IPS-NIHi7 (cell line): Measurements from ENCODE around the gene PCDH9.
"Not testable (repeated sequence)": the region's sequence is repeated elsewhere in the genome, so short reads cannot be mapped to it uniquely, and the experiment has no call there.

ENCODE experiments used
- DNase-seq: peaks from one replicate; pipeline ENCODE4 v3.0.0; 2012; ENCODE audit warnings: mixed read lengths; ENCODE audit errors: extremely low spot score

The PCDH9 gene

DNA sequence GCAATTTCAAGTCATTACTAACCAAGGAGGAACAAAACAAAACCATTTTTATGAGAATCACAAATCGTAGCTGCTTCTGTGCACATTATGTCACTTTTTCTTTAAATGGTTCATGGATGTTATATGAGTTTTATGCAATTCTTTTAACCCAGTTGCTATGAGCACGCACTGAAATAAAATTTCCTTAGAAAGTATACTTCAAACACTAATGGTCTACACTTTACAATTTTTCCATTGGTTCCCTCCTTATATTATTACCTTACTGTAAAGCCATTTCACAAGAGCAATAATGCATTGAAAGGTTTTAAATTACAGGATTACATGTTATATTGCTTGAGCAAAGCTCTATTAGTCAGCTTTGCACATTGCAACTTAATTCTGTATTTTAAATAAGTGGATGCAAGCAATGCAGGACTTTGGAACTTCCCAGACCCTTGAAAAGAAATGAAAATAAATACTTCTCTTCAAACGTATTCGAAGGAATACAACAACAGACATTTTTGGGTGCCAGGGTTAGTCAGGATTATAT, 318.7 kb downstream of the PCDH9 start:
- DNase-seq, result no peak

DNA sequence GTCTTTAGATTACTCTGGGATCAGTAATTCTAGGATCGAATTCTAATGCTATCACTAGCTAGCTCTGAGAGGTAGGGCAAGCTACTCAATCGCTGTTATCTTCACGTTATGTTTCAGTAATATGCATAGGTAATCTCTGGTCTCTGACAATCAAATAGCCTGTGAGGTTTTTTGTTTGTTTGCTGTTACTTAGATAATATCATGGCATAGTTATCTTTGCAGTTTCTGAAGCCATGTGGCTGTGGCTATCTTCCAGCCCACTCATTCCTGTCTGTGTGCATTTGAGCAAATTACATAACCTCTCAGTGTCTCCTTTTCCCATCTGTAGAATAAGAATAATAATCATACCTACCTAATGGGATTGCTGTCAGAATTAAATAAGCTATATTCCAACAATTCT, 330.2 kb downstream of the PCDH9 start:
- DNase-seq, result no peak

DNA sequence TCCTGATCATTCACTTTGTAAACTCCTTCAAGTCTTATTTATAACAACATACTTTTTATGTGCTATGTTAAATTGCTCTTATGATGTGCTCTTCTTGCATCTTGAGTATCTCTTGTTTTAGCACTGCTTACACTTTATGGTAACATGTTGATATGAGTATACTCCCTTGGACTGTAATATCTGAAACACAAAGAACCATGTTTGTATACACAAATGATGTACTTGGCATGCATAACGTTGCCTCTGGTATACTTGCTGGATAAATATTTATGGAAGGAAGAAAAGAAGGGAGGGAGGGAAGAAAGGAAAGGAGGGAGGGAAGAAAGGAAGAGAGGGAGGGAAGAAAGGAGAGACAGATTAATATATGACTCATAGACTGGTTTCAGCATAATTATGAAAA, 333.2 kb downstream of the PCDH9 start:
- no peak for DNase-seq

DNA sequence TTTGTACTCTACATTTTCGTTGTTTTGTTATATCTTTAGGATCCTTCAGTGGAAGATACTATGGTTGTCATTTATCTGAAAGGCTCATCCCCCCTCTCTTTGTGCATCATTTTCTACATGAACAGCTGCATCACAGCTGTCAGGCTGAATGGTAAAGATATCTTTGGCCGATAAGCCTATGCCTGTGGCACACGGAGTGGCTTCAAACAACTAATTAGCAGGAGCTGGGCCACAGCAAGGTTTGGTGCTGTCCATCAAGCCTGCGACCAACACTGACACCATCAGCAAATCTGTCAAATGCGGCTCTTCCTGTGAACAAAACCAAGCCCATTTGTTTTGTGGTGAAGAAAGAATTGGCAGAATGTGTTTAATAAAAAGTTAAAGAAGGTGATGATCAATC, 334.4 kb downstream of the PCDH9 start:
- no peak for DNase-seq

- DNase-seq, result no peak
These were observed 334.8 kb downstream of the PCDH9 start for GRCh38 chr13:66895320-66895719.

- DNase-seq, result no peak
These were observed 341.4 kb downstream of the PCDH9 start for GRCh38 chr13:66888698-66889097.

- DNase-seq, result no peak
These were observed 343.0 kb downstream of the PCDH9 start for GRCh38 chr13:66887088-66887487.

GRCh38 chr13:66886264-66886663, 343.9 kb downstream of the PCDH9 start:
- DNase-seq, result no peak

DNA sequence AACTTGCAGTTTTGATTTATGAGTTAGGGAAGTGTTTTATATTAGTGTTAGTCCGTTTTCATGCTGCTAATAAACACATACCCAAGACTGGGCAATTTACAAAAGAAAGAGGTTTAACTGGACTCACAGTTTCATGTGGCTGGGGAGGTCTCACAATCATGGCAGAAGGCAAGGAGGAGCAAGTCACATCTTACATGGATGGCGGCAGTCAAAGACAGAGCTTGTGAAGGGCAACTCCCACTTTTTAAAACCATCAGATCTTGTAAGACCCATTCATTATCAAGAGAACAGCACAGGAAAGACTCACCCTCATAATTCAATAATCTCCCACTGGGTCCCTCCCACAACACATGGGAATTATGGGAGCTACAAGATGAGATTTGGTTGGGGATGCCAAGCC, 349.0 kb downstream of the PCDH9 start:
- not testable (repeated sequence) for DNase-seq

- DNase-seq, result no peak
These were observed 350.1 kb downstream of the PCDH9 start for GRCh38 chr13:66879988-66880387.

- DNase-seq, result no peak
These were observed 354.9 kb downstream of the PCDH9 start for GRCh38 chr13:66875264-66875663.

DNA sequence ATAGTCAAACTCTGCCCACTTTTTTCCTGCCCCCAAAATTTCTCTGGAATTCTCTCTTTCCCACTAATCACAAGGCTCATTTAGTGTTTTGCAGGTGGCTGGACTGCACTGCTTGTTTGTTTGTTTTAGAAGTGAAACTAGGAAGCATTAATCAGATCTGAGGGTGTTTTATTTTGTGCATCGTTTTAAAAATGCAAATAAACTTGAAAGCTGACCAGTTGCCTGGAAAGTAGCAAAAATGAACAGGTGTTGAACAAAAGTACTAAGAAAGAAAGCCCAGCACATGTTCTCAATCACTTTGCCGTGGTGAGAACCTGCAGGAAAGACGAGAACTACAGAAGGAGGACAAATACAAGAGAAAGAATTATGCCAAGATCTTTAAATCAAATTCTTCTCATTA, 365.5 kb downstream of the PCDH9 start:
- no peak for DNase-seq

- no peak for DNase-seq
These were observed 369.2 kb downstream of the PCDH9 start for GRCh38 chr13:66860878-66861417.

GRCh38 chr13:66859934-66860877, 369.9 kb downstream of the PCDH9 start:
- peak; percentile 11 for DNase-seq

GRCh38 chr13:66859078-66859477, 371.1 kb downstream of the PCDH9 start:
- no peak for DNase-seq

DNA sequence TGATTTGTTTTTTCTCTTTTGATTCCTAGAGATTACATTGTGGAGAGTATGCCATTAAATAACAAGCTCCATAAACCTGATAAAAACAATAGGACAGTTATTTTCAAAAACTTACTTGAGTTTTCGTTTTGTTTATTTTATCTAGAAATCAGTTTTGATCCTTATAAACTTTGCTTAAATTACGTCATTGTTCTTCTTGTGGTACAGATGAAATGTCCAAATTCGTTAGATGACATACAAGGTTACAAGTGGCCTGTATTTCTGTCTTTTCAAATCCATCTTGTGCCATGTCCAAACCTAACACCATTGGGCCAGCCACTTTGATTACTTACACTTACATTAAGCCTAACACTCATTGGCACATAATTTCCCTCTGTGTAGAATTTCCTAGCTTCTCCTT, 372.0 kb downstream of the PCDH9 start:
- DNase-seq, result no peak

GRCh38 chr13:66855131-66855530, 375.0 kb downstream of the PCDH9 start:
- DNase-seq, result no peak

GRCh38 chr13:66853564-66853963, 376.6 kb downstream of the PCDH9 start:
- DNase-seq, result no peak

DNA sequence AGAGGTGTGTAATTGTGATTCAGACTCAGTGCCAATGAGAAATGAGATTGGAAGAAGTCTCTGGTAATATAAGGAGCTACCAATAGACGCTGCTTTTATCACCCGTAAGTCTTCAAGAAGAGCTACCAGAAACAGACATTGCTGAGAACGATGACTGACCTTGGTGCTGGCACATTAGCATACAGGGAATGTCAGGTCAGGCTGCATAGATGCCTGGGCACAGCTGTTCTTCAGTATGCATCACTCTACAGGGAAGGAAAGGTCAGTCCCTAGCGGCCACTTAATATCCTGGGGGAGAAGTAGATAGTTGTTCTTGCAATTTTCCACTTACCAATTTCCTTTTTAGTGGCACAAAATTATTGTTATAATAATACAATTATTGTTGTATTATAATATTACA, 380.4 kb downstream of the PCDH9 start:
- DNase-seq, result no peak

DNA sequence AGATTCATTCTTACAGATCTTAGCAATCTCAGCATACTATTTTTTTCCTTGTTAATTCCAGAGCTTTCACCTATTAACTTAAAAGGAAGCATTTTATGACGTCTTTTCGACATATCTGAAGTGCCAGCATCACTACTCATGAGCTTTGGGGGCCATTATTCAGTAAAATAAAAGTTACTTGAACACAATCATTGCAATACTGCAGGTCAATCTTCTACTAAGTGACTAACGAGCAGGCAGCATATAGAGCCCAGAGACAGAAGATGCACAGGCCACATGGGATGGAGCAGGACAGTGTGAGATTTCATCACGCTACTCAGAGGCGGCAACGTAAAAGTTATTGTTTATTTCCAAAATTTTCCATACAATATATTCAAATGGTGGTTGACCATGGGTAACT, 382.6 kb downstream of the PCDH9 start:
- DNase-seq, result no peak

- no peak for DNase-seq
These were observed 384.7 kb downstream of the PCDH9 start for GRCh38 chr13:66845393-66845792.

DNA sequence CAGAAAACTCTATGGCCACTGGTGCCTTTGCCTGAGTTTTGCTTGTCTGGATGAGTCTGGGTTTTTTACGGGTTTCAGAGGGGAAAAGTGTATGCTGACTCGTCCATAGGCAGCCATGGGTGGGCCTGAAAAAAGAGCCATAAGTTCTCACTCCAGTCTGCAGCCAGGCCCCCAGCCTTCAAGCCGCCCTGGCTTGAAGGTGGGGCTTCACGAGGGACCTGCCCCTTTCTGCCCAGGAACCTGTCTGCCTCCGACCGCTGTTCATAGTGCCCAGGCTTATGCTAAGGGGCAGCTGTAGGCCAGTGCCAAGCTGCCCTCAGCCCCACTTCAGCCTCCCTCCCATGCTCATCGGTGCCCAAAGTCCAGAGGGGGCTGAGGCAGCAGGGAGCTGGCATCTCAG, 385.2 kb downstream of the PCDH9 start:
- no peak for DNase-seq

- no peak for DNase-seq
These were observed 387.4 kb downstream of the PCDH9 start for GRCh38 chr13:66842766-66843165.
